HEK293 (cell line): ENCODE data around the gene BBC3.

ENCODE experiments used
- BCL11B ChIP-seq: fragments of 450-650 bp; formaldehyde crosslinking; IDR thresholded peaks from 2 replicates; pipeline ENCODE4 v1.5.1; 2016; ENCODE audit warnings: low read depth, missing biosample characterization, missing genetic modification characterization
- KLF8 ChIP-seq: fragments of 450-650 bp; formaldehyde crosslinking; IDR thresholded peaks from 2 replicates; pipeline ENCODE4 v1.5.1; 2016; ENCODE audit warnings: missing biosample characterization, missing genetic modification characterization
- ZBTB17 ChIP-seq: fragments of 450-650 bp; formaldehyde crosslinking; IDR thresholded peaks from 2 replicates; pipeline ENCODE4 v1.5.1; 2016; ENCODE audit warnings: missing biosample characterization, missing genetic modification characterization
- ZBTB20 ChIP-seq: fragments of 450-650 bp; formaldehyde crosslinking; IDR thresholded peaks from 2 replicates; pipeline ENCODE4 v1.5.1; 2016; ENCODE audit warnings: missing biosample characterization, missing genetic modification characterization
- ZEB2 ChIP-seq: fragments of 450-650 bp; formaldehyde crosslinking; IDR thresholded peaks from 2 replicates; pipeline ENCODE4 v1.5.1; 2016; ENCODE audit warnings: missing biosample characterization, missing genetic modification characterization
- ZNF133 ChIP-seq: fragments of 450-650 bp; formaldehyde crosslinking; IDR thresholded peaks from 2 replicates; pipeline ENCODE4 v1.5.1; 2016; ENCODE audit warnings: missing biosample characterization, missing genetic modification characterization
- ZNF146 ChIP-seq: fragments of 450-650 bp; formaldehyde crosslinking; IDR thresholded peaks from 2 replicates; pipeline ENCODE4 v1.5.1; 2016; ENCODE audit warnings: missing biosample characterization, missing genetic modification characterization
- ZNF169 ChIP-seq: fragments of 450-650 bp; formaldehyde crosslinking; IDR thresholded peaks from 2 replicates; pipeline ENCODE4 v1.5.1; 2016; ENCODE audit warnings: missing biosample characterization, missing genetic modification characterization
- ZNF223 ChIP-seq: fragments of 450-650 bp; formaldehyde crosslinking; IDR thresholded peaks from 2 replicates; pipeline ENCODE4 v1.5.1; 2016; ENCODE audit warnings: missing biosample characterization, missing genetic modification characterization
- ZNF335 ChIP-seq: fragments of 450-650 bp; formaldehyde crosslinking; conservative IDR thresholded peaks from 2 replicates; pipeline ENCODE4 v1.5.1; 2016; ENCODE audit warnings: missing biosample characterization, missing genetic modification characterization
- ZNF394 ChIP-seq: fragments of 450-650 bp; formaldehyde crosslinking; IDR thresholded peaks from 2 replicates; pipeline ENCODE4 v1.5.1; 2016; ENCODE audit warnings: missing biosample characterization, missing genetic modification characterization, mild to moderate bottlenecking, moderate library complexity, borderline replicate concordance
- ZNF664 ChIP-seq: fragments of 450-650 bp; formaldehyde crosslinking; IDR thresholded peaks from 2 replicates; pipeline ENCODE4 v1.5.1; 2016; ENCODE audit warnings: missing biosample characterization, missing genetic modification characterization
- ZNF791 ChIP-seq: fragments of 450-650 bp; formaldehyde crosslinking; IDR thresholded peaks from 2 replicates; pipeline ENCODE4 v1.5.1; 2016; ENCODE audit warnings: missing biosample characterization, missing genetic modification characterization
- ZNF792 ChIP-seq: fragments of 450-650 bp; formaldehyde crosslinking; IDR thresholded peaks from 2 replicates; pipeline ENCODE4 v1.5.1; 2016; ENCODE audit warnings: missing biosample characterization, missing genetic modification characterization
- ZSCAN16 ChIP-seq: fragments of 450-650 bp; formaldehyde crosslinking; IDR thresholded peaks from 2 replicates; pipeline ENCODE4 v1.5.1; 2016; ENCODE audit warnings: missing biosample characterization, missing genetic modification characterization
- TF ChIP-seq, protein P1 (sequence below): fragments of 450-650 bp; formaldehyde crosslinking; IDR thresholded peaks from 2 replicates; pipeline ENCODE4 v1.5.1; 2016; ENCODE audit warnings: missing biosample characterization, missing genetic modification characterization
- TF ChIP-seq, protein P2 (sequence below): fragments of 450-650 bp; formaldehyde crosslinking; IDR thresholded peaks from 2 replicates; pipeline ENCODE4 v1.5.1; 2016; ENCODE audit warnings: missing biosample characterization, missing genetic modification characterization
- TF ChIP-seq, protein P3 (sequence below): fragments of 450-650 bp; formaldehyde crosslinking; IDR thresholded peaks from 2 replicates; pipeline ENCODE4 v1.5.1; 2016; ENCODE audit warnings: missing biosample characterization, missing genetic modification characterization
- TF ChIP-seq, protein P4 (sequence below): fragments of 450-650 bp; formaldehyde crosslinking; IDR thresholded peaks from 2 replicates; pipeline ENCODE4 v1.5.1; 2017; ENCODE audit warnings: missing biosample characterization, missing genetic modification characterization
- TF ChIP-seq, protein P5 (sequence below): fragments of 450-650 bp; formaldehyde crosslinking; IDR thresholded peaks from 2 replicates; pipeline ENCODE4 v1.5.1; 2016; ENCODE audit warnings: missing biosample characterization, missing genetic modification characterization
- TF ChIP-seq, protein P6 (sequence below): fragments of 450-650 bp; formaldehyde crosslinking; IDR thresholded peaks from 2 replicates; pipeline ENCODE4 v1.5.1; 2016; ENCODE audit warnings: missing biosample characterization, missing genetic modification characterization
- TF ChIP-seq, protein P7 (sequence below): fragments of 450-650 bp; formaldehyde crosslinking; IDR thresholded peaks from 2 replicates; pipeline ENCODE4 v1.5.1; 2016; ENCODE audit warnings: missing biosample characterization, missing genetic modification characterization, low read depth
- TF ChIP-seq, protein P8 (sequence below): fragments of 450-650 bp; formaldehyde crosslinking; IDR thresholded peaks from 2 replicates; pipeline ENCODE4 v1.5.1; 2016; ENCODE audit warnings: missing biosample characterization, missing genetic modification characterization

Gene BBC3

DNA sequence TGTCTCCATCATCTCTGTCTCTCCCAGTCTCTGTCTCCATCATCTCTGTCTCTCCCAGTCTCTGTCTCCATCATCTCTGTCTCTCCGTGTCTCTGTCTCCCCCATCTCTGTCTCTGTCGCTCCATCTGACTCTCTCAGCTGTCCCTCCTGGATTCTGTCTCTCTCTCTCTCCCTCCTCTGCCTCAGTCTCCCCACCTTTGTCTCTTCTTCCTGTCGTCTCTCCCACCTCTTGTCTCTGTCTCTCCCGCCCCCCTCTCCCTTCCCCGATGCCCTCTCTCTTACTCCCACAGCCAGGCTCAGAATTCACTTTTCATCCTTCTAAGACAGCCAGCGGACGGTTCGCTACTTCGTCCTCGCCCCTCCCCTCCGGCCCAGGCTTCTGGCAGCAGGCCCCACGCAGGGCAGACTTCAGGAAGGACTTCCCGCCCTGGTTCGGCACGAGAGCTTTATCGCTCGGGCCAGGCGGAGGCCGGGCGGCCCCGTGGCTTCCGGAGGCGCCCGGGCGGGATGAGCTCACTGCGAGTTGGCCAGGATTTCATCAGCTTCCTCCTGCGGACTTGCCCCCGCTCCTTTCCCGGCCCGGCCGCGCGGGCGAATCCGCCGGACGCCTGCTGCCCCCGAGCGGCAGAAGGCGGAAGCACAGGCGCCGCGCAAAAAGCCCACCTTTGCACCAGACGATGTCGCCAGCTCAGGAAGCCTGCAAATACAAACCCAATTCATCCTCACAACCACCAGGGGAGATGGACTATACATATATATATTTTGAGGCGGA lies 13.0 kb upstream of the BBC3 start (continued):
- peak; percentile 69; the same call in 1 of the 2 replicates for TF ChIP-seq ZNF394
- no peak for TF ChIP-seq ZSCAN16
- TF ChIP-seq ZNF664 (tag by site-specific recombination): peak; percentile 52
- peak; percentile 50 for TF ChIP-seq ZNF146 (tag by site-specific recombination)
- TF ChIP-seq, protein P1, sequence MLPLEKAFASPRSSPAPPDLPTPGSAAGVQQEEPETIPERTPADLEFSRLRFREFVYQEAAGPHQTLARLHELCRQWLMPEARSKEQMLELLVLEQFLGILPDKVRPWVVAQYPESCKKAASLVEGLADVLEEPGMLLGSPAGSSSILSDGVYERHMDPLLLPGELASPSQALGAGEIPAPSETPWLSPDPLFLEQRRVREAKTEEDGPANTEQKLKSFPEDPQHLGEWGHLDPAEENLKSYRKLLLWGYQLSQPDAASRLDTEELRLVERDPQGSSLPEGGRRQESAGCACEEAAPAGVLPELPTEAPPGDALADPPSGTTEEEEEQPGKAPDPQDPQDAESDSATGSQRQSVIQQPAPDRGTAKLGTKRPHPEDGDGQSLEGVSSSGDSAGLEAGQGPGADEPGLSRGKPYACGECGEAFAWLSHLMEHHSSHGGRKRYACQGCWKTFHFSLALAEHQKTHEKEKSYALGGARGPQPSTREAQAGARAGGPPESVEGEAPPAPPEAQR: peak; percentile 89; the same call in 1 of the 2 replicates
- TF ChIP-seq ZNF169 (tag by site-specific recombination): peak; percentile 86
- TF ChIP-seq, protein P2, sequence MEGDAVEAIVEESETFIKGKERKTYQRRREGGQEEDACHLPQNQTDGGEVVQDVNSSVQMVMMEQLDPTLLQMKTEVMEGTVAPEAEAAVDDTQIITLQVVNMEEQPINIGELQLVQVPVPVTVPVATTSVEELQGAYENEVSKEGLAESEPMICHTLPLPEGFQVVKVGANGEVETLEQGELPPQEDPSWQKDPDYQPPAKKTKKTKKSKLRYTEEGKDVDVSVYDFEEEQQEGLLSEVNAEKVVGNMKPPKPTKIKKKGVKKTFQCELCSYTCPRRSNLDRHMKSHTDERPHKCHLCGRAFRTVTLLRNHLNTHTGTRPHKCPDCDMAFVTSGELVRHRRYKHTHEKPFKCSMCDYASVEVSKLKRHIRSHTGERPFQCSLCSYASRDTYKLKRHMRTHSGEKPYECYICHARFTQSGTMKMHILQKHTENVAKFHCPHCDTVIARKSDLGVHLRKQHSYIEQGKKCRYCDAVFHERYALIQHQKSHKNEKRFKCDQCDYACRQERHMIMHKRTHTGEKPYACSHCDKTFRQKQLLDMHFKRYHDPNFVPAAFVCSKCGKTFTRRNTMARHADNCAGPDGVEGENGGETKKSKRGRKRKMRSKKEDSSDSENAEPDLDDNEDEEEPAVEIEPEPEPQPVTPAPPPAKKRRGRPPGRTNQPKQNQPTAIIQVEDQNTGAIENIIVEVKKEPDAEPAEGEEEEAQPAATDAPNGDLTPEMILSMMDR: peak; percentile 99
- TF ChIP-seq, protein P3, sequence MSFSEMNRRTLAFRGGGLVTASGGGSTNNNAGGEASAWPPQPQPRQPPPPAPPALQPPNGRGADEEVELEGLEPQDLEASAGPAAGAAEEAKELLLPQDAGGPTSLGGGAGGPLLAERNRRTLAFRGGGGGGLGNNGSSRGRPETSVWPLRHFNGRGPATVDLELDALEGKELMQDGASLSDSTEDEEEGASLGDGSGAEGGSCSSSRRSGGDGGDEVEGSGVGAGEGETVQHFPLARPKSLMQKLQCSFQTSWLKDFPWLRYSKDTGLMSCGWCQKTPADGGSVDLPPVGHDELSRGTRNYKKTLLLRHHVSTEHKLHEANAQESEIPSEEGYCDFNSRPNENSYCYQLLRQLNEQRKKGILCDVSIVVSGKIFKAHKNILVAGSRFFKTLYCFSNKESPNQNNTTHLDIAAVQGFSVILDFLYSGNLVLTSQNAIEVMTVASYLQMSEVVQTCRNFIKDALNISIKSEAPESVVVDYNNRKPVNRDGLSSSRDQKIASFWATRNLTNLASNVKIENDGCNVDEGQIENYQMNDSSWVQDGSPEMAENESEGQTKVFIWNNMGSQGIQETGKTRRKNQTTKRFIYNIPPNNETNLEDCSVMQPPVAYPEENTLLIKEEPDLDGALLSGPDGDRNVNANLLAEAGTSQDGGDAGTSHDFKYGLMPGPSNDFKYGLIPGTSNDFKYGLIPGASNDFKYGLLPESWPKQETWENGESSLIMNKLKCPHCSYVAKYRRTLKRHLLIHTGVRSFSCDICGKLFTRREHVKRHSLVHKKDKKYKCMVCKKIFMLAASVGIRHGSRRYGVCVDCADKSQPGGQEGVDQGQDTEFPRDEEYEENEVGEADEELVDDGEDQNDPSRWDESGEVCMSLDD: peak; percentile 89
- peak; percentile 45; the same call in 1 of the 2 replicates for TF ChIP-seq ZNF791 (tag by site-specific recombination)
- TF ChIP-seq BCL11B (tag by site-specific recombination): peak; percentile 90
- peak; percentile 65; the same call in 1 of the 2 replicates for TF ChIP-seq ZBTB20 (tag by site-specific recombination)
- peak; percentile 57; the same call in 1 of the 2 replicates for TF ChIP-seq ZNF792 (tag by site-specific recombination)
- TF ChIP-seq, protein P4, sequence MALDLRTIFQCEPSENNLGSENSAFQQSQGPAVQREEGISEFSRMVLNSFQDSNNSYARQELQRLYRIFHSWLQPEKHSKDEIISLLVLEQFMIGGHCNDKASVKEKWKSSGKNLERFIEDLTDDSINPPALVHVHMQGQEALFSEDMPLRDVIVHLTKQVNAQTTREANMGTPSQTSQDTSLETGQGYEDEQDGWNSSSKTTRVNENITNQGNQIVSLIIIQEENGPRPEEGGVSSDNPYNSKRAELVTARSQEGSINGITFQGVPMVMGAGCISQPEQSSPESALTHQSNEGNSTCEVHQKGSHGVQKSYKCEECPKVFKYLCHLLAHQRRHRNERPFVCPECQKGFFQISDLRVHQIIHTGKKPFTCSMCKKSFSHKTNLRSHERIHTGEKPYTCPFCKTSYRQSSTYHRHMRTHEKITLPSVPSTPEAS (tag by site-specific recombination): peak; percentile 78
- TF ChIP-seq ZNF223: peak; percentile 25; the same call in 1 of the 2 replicates
- peak; percentile 90 for TF ChIP-seq ZBTB17 (tag by site-specific recombination)
- TF ChIP-seq ZEB2 (tag by site-specific recombination): peak; percentile 100
- TF ChIP-seq, protein P5, sequence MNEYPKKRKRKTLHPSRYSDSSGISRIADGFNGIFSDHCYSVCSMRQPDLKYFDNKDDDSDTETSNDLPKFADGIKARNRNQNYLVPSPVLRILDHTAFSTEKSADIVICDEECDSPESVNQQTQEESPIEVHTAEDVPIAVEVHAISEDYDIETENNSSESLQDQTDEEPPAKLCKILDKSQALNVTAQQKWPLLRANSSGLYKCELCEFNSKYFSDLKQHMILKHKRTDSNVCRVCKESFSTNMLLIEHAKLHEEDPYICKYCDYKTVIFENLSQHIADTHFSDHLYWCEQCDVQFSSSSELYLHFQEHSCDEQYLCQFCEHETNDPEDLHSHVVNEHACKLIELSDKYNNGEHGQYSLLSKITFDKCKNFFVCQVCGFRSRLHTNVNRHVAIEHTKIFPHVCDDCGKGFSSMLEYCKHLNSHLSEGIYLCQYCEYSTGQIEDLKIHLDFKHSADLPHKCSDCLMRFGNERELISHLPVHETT (tag by site-specific recombination): peak; percentile 83; the same call in 1 of the 2 replicates
- TF ChIP-seq, protein P6, sequence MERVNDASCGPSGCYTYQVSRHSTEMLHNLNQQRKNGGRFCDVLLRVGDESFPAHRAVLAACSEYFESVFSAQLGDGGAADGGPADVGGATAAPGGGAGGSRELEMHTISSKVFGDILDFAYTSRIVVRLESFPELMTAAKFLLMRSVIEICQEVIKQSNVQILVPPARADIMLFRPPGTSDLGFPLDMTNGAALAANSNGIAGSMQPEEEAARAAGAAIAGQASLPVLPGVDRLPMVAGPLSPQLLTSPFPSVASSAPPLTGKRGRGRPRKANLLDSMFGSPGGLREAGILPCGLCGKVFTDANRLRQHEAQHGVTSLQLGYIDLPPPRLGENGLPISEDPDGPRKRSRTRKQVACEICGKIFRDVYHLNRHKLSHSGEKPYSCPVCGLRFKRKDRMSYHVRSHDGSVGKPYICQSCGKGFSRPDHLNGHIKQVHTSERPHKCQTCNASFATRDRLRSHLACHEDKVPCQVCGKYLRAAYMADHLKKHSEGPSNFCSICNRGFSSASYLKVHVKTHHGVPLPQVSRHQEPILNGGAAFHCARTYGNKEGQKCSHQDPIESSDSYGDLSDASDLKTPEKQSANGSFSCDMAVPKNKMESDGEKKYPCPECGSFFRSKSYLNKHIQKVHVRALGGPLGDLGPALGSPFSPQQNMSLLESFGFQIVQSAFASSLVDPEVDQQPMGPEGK (tag by site-specific recombination): peak; percentile 91
- TF ChIP-seq, protein P7, sequence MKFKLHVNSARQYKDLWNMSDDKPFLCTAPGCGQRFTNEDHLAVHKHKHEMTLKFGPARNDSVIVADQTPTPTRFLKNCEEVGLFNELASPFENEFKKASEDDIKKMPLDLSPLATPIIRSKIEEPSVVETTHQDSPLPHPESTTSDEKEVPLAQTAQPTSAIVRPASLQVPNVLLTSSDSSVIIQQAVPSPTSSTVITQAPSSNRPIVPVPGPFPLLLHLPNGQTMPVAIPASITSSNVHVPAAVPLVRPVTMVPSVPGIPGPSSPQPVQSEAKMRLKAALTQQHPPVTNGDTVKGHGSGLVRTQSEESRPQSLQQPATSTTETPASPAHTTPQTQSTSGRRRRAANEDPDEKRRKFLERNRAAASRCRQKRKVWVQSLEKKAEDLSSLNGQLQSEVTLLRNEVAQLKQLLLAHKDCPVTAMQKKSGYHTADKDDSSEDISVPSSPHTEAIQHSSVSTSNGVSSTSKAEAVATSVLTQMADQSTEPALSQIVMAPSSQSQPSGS (tag by site-specific recombination): peak; percentile 81
- TF ChIP-seq, protein P8, sequence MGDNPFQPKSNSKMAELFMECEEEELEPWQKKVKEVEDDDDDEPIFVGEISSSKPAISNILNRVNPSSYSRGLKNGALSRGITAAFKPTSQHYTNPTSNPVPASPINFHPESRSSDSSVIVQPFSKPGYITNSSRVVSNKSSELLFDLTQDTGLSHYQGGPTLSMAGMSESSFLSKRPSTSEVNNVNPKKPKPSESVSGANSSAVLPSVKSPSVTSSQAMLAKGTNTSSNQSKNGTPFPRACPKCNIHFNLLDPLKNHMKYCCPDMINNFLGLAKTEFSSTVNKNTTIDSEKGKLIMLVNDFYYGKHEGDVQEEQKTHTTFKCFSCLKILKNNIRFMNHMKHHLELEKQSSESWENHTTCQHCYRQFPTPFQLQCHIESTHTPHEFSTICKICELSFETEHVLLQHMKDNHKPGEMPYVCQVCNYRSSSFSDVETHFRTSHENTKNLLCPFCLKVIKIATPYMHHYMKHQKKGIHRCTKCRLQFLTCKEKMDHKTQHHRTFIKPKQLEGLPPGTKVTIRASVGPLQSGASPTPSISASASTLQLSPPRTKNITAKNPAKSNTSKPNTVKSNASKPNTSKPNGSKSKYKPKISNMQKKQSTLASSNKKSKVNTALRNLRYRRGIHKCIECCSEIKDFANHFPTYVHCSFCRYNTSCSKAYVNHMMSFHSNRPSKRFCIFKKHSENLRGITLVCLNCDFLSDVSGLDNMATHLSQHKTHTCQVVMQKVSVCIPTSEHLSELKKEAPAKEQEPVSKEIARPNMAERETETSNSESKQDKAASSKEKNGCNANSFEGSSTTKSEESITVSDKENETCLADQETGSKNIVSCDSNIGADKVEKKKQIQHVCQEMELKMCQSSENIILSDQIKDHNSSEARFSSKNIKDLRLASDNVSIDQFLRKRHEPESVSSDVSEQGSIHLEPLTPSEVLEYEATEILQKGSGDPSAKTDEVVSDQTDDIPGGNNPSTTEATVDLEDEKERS (tag by site-specific recombination): peak; percentile 97
- peak; percentile 96 for TF ChIP-seq ZNF335 (tag by site-specific recombination)
- TF ChIP-seq KLF8 (tag by site-specific recombination): peak; percentile 97
- TF ChIP-seq ZNF133 (tag by site-specific recombination): no peak; the same call in none of the 2 replicates
